Activated CD4-positive, alpha-beta T cell treated with anti-CD3 and anti-CD28 coated beads, Interleukin-2, amount 10 ng/mL, durations not matched to agents 7 days and 5 days (primary cell): ENCODE data around the gene GHR. TPM values are rescaled to one million over a fixed set of nuclear protein-coding genes. Genes with fewer than 3 reads are reported as not detected.

Source experiments
- CTCF ChIA-PET: fragments of 350-600 bp; sonication (Branson Sonifier 250); formaldehyde crosslinking; loops from one replicate; lab custom pipeline; 2021; ENCODE audit warnings: antibody characterized with exemption; lab: Charles Lee
- POLR2A ChIA-PET: fragments of 350-600 bp; sonication (Branson Sonifier 250); formaldehyde crosslinking; loops from one replicate; lab custom pipeline; 2021; ENCODE audit warnings: antibody characterized with exemption; lab: Charles Lee
- DNase-seq: peaks from one replicate; pipeline ENCODE4 v3.0.0-alpha.2; 2020
- H3K27ac Mint-ChIP-seq: one replicate; pipeline ENCODE4 v1.8.0; 2021; ENCODE audit warnings: mild to moderate bottlenecking, moderate library complexity, mixed read lengths
- H3K27me3 Mint-ChIP-seq: one replicate; pipeline ENCODE4 v1.8.0; 2021; ENCODE audit warnings: mixed read lengths
- H3K36me3 Mint-ChIP-seq: one replicate; pipeline ENCODE4 v1.8.0; 2021; ENCODE audit warnings: low read depth, mixed read lengths
- H3K4me1 Mint-ChIP-seq: one replicate; pipeline ENCODE4 v1.8.0; 2021; ENCODE audit warnings: mixed read lengths
- H3K4me3 Mint-ChIP-seq: one replicate; pipeline ENCODE4 v1.8.0; 2021; ENCODE audit warnings: mild to moderate bottlenecking, moderate library complexity, mixed read lengths
- H3K9me3 Mint-ChIP-seq: one replicate; pipeline ENCODE4 v1.8.0; 2021; ENCODE audit warnings: mixed read lengths
- total RNA-seq, 2 experiments: library from RNA; stranded (reverse); gene quantifications; one replicate each; pipeline ENCODE4 v1.2.3, GENCODE V29; 2021

GHR gene
- total RNA-seq, 2 experiments from 2014 or later = not detected

DNA sequence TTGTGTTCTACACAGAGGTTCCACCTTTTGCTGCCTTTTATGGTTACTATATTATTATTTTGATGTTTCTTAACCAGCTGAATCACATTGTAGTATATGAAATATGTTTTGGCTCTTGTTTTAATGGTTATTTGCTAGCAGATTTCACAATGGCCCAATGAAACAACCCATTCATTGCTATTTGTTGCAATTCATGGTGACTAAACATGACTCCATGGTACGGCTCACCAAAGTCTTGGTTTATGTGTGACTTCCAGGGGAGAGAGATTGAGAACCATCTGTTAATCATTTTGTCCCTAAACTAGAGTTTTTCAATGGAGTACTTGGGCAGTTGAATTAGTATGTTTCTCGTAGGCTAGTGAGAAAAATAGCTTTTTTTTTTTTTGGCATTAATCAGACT, 108.4 kb downstream of the GHR start:
- H3K27me3 Mint-ChIP-seq = peaks cover under 1% of the 10 kb centered on the region
- no peaks in the 10 kb centered on the region for H3K4me1 Mint-ChIP-seq
- POLR2A ChIA-PET = no interaction called here
- CTCF ChIA-PET = no interaction called here
- DNase-seq = no peak
- H3K27ac Mint-ChIP-seq = no peak overlapping the region
- H3K4me3 Mint-ChIP-seq = no peak overlapping the region
- no peaks in the 10 kb centered on the region for H3K9me3 Mint-ChIP-seq
- no peaks in the 10 kb centered on the region for H3K36me3 Mint-ChIP-seq

DNA sequence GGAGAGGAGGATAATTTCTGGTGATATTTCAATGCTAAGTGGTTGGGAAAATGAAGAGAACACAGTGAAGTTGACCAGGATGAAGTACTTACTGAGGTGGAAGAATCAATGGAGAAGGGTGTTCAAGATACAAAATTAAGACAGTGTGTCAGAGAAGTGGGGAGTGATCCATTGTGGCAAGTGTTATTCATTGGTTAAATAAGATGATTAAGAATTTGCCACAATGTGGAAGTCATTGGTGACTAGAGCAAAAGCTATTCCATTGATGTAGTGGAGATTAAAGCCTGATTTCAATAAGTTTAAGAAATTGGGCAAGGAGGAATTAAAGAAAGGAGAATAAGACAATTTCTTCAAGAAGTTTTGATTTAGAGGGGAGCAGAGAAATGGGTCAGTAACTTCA, 118.9 kb downstream of the GHR start:
- H3K4me3 Mint-ChIP-seq = no peak overlapping the region
- H3K27me3 Mint-ChIP-seq = peaks cover 8% of the 10 kb centered on the region
- no peaks in the 10 kb centered on the region for H3K9me3 Mint-ChIP-seq
- no peaks in the 10 kb centered on the region for H3K36me3 Mint-ChIP-seq
- POLR2A ChIA-PET = no interaction called here
- H3K4me1 Mint-ChIP-seq = no peaks in the 10 kb centered on the region
- H3K27ac Mint-ChIP-seq = no peak overlapping the region
- CTCF ChIA-PET = no interaction called here
- no peak for DNase-seq

DNA sequence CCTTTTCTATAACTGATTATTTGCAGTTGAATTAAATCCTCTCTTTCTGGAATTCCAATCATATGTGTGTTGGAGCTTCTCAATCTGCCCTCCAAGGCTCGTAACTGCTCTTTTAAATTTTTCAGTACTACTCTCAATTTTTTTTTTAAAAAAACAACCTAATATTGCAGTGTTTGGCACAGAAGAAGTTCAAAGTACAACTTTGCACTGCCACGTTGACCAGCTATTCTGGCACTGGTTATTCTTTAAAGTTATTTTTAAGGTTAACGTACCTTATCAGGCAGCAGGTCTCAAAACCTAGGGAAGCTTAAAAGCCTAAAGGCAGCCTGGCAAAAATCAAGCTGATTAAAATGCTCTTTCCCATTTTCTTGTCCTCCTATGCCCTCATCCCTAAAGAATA, 120.5 kb downstream of the GHR start:
- Mint-ChIP-seq H3K4me1 (no peaks in the 10 kb centered on the region), H3K9me3 (no peaks in the 10 kb centered on the region), H3K27me3 (peaks cover 7% of the 10 kb centered on the region), H3K36me3 (no peaks in the 10 kb centered on the region), H3K4me3 (no peak overlapping the region), H3K27ac (no peak overlapping the region)
- ChIA-PET CTCF (no interaction called here), POLR2A (no interaction called here)
- no peak for DNase-seq

DNA sequence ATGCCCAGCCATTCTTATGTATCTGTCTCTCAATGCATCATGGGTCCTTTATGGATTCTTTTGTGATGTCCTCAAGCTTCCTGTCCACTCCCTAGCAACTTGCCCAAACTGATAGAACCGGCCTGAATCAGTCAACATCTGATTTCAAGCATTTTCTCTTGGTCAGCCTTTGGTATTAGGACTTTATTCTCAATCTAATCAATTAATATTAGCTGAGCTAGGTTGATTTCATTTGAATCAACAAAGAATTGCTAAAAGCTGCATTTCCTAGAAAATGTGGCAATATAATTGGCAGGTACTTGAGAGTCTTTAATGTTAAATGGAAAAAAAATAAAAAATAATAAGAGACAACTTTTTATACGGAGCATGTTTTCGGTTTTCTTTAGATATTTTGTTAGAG, 121.8 kb downstream of the GHR start:
- ChIA-PET POLR2A (no interaction called here), CTCF (no interaction called here)
- Mint-ChIP-seq H3K36me3 (no peaks in the 10 kb centered on the region), H3K4me3 (no peak overlapping the region), H3K9me3 (no peaks in the 10 kb centered on the region), H3K27ac (no peak overlapping the region), H3K4me1 (no peaks in the 10 kb centered on the region), H3K27me3 (peaks cover 5% of the 10 kb centered on the region)
- no peak for DNase-seq

DNA sequence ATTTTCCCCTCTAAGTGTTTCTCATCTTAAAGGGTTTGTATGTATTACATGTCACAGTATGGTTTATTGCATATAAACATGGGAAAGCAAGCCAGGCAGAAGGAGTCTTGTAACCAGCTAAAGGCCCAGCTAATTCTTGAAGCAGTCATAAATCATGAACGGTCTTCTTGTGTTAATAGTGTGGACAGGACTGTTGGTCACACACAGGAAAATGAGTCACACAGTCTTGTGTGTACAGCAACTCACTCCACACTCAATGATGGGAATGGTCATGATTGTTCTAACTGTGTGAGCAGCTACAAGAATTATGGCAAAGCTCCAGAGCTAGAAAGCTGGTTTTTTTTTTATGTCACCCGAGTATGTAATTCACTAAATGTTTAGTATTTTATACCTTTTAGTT, 123.9 kb downstream of the GHR start:
- Mint-ChIP-seq H3K9me3 (no peaks in the 10 kb centered on the region), H3K27ac (no peak overlapping the region), H3K27me3 (peaks cover 5% of the 10 kb centered on the region), H3K36me3 (no peaks in the 10 kb centered on the region), H3K4me1 (no peaks in the 10 kb centered on the region), H3K4me3 (no peak overlapping the region)
- ChIA-PET CTCF (no interaction called here), POLR2A (no interaction called here)
- no peak for DNase-seq

DNA sequence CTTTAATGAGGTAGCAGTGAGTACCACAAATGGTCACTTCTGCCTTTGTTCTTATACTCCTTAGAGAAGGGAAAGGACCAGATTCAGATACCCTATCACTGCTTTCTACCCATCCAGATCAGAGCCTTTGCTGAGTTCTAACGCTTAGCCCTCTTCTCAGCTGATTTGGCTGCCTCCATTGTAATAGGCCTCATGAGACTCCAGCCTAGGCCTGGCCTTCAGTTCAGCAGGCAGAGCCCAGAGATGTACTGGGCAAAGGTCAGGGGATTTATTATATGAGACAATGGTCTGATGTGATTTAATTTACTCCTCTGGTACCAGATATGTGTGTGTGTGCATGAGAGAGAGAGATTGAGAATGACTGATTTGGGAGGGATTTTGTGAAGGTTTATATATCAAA, 124.7 kb downstream of the GHR start:
- CTCF ChIA-PET = no interaction called here
- POLR2A ChIA-PET = no interaction called here
- Mint-ChIP-seq H3K27ac (no peak overlapping the region), H3K9me3 (no peaks in the 10 kb centered on the region), H3K36me3 (no peaks in the 10 kb centered on the region), H3K4me3 (no peak overlapping the region), H3K4me1 (no peaks in the 10 kb centered on the region), H3K27me3 (peaks cover 5% of the 10 kb centered on the region)
- no peak for DNase-seq

DNA sequence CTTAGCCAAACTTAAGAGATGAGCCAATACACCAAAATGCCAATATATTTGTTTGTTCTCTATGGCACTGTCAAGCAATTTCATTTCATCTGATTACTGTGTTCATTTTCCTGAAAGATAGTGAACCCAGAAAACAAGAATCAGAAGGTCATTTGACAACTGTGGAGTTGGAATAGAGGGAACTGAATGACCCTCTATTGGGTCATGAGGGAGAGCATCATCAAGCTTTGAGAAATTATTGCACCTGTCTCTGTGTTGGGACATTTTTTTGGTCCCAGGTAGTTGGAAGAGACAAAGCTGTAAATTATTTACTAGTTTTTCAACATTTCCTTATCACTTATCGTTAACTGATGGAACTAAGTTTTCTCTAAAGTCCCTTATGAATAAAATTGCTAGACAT, 129.4 kb downstream of the GHR start:
- POLR2A ChIA-PET = no interaction called here

DNA sequence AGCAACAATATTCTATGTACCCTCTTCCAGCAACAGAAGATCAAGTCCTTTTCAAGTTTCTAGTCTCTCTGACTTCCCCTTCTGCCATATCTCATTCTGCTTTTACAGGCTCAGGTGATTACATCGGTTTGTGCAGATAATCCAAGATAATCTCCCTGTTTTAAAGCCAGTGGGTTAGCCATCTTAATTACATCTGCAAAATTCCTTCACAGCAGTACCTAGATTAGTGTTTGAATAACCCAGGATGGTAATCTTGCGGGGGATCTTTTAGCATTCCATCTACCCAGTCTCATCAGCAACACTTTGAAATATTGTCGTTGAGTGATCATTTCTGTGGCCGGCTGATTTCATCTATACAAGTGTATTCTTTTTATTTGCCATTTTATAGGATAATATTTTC, 130.2 kb downstream of the GHR start:
- no peak overlapping the region for H3K27ac Mint-ChIP-seq
- no peak for DNase-seq
- H3K9me3 Mint-ChIP-seq = no peaks in the 10 kb centered on the region
- peaks cover 3% of the 10 kb centered on the region for H3K27me3 Mint-ChIP-seq
- ChIA-PET POLR2A (no interaction called here), CTCF (no interaction called here)
- no peaks in the 10 kb centered on the region for H3K4me1 Mint-ChIP-seq
- H3K4me3 Mint-ChIP-seq = no peak overlapping the region
- no peaks in the 10 kb centered on the region for H3K36me3 Mint-ChIP-seq

More for the DNA sequence above, 129.4 kb downstream of the GHR start:
- H3K27me3 Mint-ChIP-seq = peaks cover under 1% of the 10 kb centered on the region
- no peaks in the 10 kb centered on the region for H3K9me3 Mint-ChIP-seq
- no peak overlapping the region for H3K27ac Mint-ChIP-seq
- H3K4me3 Mint-ChIP-seq = no peak overlapping the region
- no peaks in the 10 kb centered on the region for H3K36me3 Mint-ChIP-seq
- CTCF ChIA-PET = no interaction called here
- DNase-seq = no peak
- H3K4me1 Mint-ChIP-seq = no peaks in the 10 kb centered on the region

DNA sequence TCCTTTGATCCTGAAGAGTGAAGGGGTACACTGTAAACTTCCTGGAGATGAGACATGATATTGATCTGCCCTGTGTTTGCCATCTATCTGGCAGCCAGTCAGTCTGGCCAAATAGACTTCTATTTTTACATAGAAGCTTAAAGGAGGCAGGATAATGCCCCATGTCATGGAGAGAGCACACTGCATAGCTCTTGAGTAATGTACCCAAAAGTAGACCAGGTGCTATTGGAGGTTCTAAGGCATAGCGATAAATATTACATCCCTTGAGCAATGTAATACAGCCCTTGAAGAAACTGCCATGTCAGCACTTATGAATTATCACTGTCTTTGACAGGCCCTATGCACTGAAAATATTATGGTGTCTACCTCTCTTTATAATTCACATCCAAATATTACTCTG, 131.8 kb downstream of the GHR start:
- H3K36me3 Mint-ChIP-seq = no peaks in the 10 kb centered on the region
- CTCF ChIA-PET = no interaction called here
- no peaks in the 10 kb centered on the region for H3K4me1 Mint-ChIP-seq
- POLR2A ChIA-PET = no interaction called here
- no peaks in the 10 kb centered on the region for H3K9me3 Mint-ChIP-seq
- no peak for DNase-seq
- no peak overlapping the region for H3K4me3 Mint-ChIP-seq
- H3K27me3 Mint-ChIP-seq = peaks cover 3% of the 10 kb centered on the region
- no peak overlapping the region for H3K27ac Mint-ChIP-seq

DNA sequence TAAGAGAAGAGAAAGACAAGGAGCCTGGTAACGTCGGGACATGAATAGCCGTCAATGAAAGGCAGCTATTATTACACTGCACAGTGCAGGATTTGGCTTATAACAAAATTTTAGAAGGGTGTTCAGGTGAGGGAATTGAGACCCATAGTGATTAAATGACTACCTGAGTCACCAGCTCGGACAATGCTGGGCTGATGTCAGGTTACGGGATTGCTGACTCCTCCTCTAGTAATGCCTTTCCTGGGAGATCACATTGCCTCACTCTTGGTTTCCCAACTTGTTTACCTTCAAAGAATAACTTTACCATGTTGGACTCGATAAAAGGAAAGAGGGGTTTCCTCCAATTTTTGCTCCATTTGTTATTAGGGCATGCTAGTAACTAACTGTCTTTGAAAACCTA, 132.6 kb downstream of the GHR start:
- Mint-ChIP-seq H3K27ac (no peak overlapping the region), H3K9me3 (no peaks in the 10 kb centered on the region), H3K27me3 (peaks cover 7% of the 10 kb centered on the region), H3K4me3 (no peak overlapping the region), H3K4me1 (no peaks in the 10 kb centered on the region), H3K36me3 (no peaks in the 10 kb centered on the region)
- CTCF ChIA-PET = no interaction called here
- DNase-seq = no peak
- POLR2A ChIA-PET = no interaction called here

DNA sequence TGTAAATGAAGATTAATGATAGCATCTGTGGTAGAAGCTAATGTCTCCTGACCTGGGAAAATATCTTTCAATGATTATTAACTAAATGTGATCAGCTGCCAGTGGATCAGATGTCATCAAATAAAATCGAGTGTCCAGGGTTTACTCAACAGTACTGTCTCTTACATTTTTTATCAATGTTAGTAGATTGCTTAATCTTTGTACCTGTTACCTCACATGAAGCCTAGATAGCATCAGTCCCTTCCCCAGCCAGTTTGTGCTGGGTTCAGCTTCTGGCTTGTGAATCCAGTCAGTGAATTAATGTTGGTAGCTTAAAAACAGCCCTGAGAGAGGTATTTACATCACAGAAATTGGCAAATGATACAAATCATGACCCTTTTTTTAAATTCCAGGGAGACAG, 134.4 kb downstream of the GHR start:
- Mint-ChIP-seq H3K4me1 (no peaks in the 10 kb centered on the region), H3K27ac (no peak overlapping the region), H3K9me3 (no peaks in the 10 kb centered on the region), H3K36me3 (no peaks in the 10 kb centered on the region), H3K4me3 (no peak overlapping the region), H3K27me3 (peaks cover 9% of the 10 kb centered on the region)
- POLR2A ChIA-PET = no interaction called here
- CTCF ChIA-PET = interaction anchor here (0.6 kb wide), 1 partner anchor 629 kb away, joined by 3 read pairs; no protein-coding TSS in a partner anchor
- DNase-seq = no peak

DNA sequence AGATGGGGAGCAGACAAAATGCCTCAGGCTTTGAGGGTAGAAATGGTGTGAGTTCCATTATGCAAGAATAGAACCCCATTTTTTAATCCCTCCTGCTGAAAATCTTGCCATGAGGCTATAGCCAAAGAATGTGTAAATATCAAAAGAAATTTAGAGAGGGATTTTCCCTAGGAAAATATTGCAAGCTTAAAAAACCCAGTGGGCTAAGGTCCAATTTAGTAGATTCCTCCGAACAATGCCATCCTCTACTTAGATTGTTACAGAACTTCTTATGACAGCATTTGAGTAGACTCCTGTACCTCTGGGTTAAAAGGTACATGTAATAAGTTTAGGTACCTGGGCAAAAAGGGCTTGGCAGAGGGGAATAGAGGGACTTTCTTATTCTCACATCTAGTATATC, 138.4 kb downstream of the GHR start:
- H3K9me3 Mint-ChIP-seq = no peaks in the 10 kb centered on the region
- peaks cover 14% of the 10 kb centered on the region for H3K27me3 Mint-ChIP-seq
- no peak for DNase-seq
- H3K27ac Mint-ChIP-seq = no peak overlapping the region
- CTCF ChIA-PET = interaction anchor here (0.9 kb wide), 1 partner anchor 12 kb away, joined by 3 read pairs; no protein-coding TSS in a partner anchor
- no peaks in the 10 kb centered on the region for H3K4me1 Mint-ChIP-seq
- no peak overlapping the region for H3K4me3 Mint-ChIP-seq
- no peaks in the 10 kb centered on the region for H3K36me3 Mint-ChIP-seq
- POLR2A ChIA-PET = no interaction called here

DNA sequence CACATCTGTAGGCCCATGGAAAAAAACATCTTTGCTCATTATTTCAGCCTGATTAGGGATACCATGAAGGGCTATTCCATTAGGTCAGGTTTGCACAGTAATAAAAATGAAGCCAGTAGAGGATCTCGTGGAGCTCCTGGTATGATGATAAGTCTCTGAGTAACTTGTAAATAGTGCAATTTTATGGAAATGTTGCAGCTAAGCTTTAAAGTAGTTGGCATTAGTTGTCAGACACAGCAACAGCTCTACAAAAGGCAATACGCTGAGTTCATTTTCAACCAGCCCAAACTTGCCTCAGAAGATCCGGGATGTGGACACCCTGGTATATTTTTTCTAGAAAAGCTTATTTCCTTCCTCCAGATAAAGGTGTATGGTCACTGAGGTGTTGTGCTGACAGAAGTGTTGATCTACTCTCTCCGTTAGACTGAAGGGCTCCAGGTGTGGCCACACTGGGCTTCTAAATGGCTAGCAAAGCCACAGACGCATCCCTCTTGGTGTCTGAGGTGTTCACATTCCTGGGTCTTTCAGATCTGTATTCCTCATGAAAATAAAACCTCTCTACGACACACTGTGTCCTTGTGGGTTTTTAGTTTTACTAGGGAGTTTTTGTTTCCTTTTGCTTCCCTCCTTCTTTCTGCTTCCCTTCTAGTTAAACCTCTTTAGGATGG, 141.6 kb downstream of the GHR start:
- POLR2A ChIA-PET = no interaction called here
- H3K9me3 Mint-ChIP-seq = no peaks in the 10 kb centered on the region
- H3K4me1 Mint-ChIP-seq = no peaks in the 10 kb centered on the region
- no peak for DNase-seq
- no peak overlapping the region for H3K27ac Mint-ChIP-seq
- no peaks in the 10 kb centered on the region for H3K36me3 Mint-ChIP-seq
- no peak overlapping the region for H3K4me3 Mint-ChIP-seq
- peaks cover 15% of the 10 kb centered on the region for H3K27me3 Mint-ChIP-seq
- CTCF ChIA-PET = no interaction called here
